Testis (tissue), 3 donors: ENCODE measurements around the gene NCS1. TPM values are rescaled to one million over a fixed set of nuclear protein-coding genes. Genes with fewer than 3 reads are reported as not detected.

ENCODE experiments used
- DNase-seq: peaks from one replicate; pipeline ENCODE4 v3.0.0-alpha.2; 2019
- H3K27ac ChIP-seq, 2 donors: fragments of 200-600 bp; sonication (generic); one replicate each; pipeline ENCODE4 v1.5.1; 2019
- H3K27me3 ChIP-seq: fragments of 200-600 bp; sonication (generic); one replicate; pipeline ENCODE4 v1.5.1; 2019
- H3K36me3 ChIP-seq: fragments of 200-600 bp; sonication (generic); one replicate; pipeline ENCODE4 v1.5.1; 2017; ENCODE audit warnings: low read depth; ENCODE audit errors: missing control alignments
- H3K4me1 ChIP-seq: fragments of 200-600 bp; sonication (generic); one replicate; pipeline ENCODE4 v1.5.1; 2019
- H3K4me3 ChIP-seq, 2 donors: fragments of 200-600 bp; sonication (generic); one replicate each; pipeline ENCODE4 v1.5.1; 2017 to 2019
- H3K9me3 ChIP-seq: fragments of 200-600 bp; sonication (generic); one replicate; pipeline ENCODE4 v1.5.1; 2017
- CTCF ChIP-seq, 3 experiments: fragments of 450-650 bp in 2 of 3; fragments of 200-600 bp in 1 of 3; sonication (generic) in 1 of 3; IDR thresholded peaks; one replicate each; pipeline ENCODE4 v1.5.1; 2016 to 2019; ENCODE audit warnings: antibody characterized with exemption in 3 of 3, mild to moderate bottlenecking in 2 of 3, moderate library complexity in 1 of 3
- POLR2A ChIP-seq: fragments of 450-650 bp; IDR thresholded peaks from one replicate; pipeline ENCODE4 v1.6.1; 2017; ENCODE audit warnings: antibody characterized with exemption, mild to moderate bottlenecking, moderate library complexity
- WGBS, 2 donors: methylation state at CpG; one replicate each; pipeline ENCODE4 v1.1.5; 2018; 5-methylcytosine and 5-hydroxymethylcytosine counted together
- intact Hi-C: fragments of 100-400 bp; cut with DNase I; formaldehyde crosslinking; loops from one replicate; pipeline ENCODE4 v1.15.1; 2023; ENCODE audit warnings: low total_unique reads
- polyA plus RNA-seq: library from polyadenylated mRNA; stranded (reverse); fragments of 350-450 nt; fragmentation: Illumina TruSeq; extraction: RNeasy Lipid Tissue Mini Kit (QIAGEN cat#74804); gene quantifications from one replicate; pipeline ENCODE4 v1.2.3, GENCODE V29; 2014; ENCODE audit warnings: low read depth, low replicate concordance; ENCODE audit not compliant: insufficient read depth
- total RNA-seq, 2 donors: library from RNA; depleted of rRNA; stranded (reverse); fragments of >200 nt; gene quantifications; one replicate each; pipeline ENCODE4 v1.2.3, GENCODE V29; 2016

The NCS1 gene
- total and polyA plus RNA-seq, 3 donors from 2014 or later = 5.2 to 13.0 (median 5.2) TPM

GRCh38 chr9:130241198-130241535, 69.0 kb downstream of the NCS1 start:
- no peaks in the 10 kb centered on the region for H3K4me1 ChIP-seq
- no peaks in the 10 kb centered on the region for H3K27me3 ChIP-seq
- H3K4me3 ChIP-seq = no peak overlapping the region
- TF ChIP-seq POLR2A (no peak), CTCF (IDR thresholded peaks at IDR 0.05) (no peak)
- no peaks in the 10 kb centered on the region for H3K9me3 ChIP-seq
- DNase-seq = no peak
- WGBS, 2 donors = 94% methylated on average over 1 of the region's 1 CpG; no CpG with 5 or more reads in 1 of the 2 donors
- intact Hi-C loops = no loop called here
- no peaks in the 10 kb centered on the region for H3K36me3 ChIP-seq
- no peak overlapping the region for H3K27ac ChIP-seq

GRCh38 chr9:130242270-130243014, 70.2 kb downstream of the NCS1 start:
- no peaks in the 10 kb centered on the region for H3K36me3 ChIP-seq
- H3K27ac ChIP-seq = no peak overlapping the region
- WGBS, 2 donors = 81 to 86% methylated on average over 11 of the region's 11 CpGs
- H3K9me3 ChIP-seq = no peaks in the 10 kb centered on the region
- no peak for TF ChIP-seq CTCF (IDR thresholded peaks at IDR 0.05)
- no peak overlapping the region for H3K4me3 ChIP-seq
- intact Hi-C loops = no loop called here
- DNase-seq = no peak
- H3K27me3 ChIP-seq = no peaks in the 10 kb centered on the region
- no peaks in the 10 kb centered on the region for H3K4me1 ChIP-seq

- no peaks in the 10 kb centered on the region for H3K27me3 ChIP-seq
- H3K4me3 ChIP-seq = peak overlapping the region in 1 of 2 donors; percentile 38
- intact Hi-C loops = no loop called here
- no peak overlapping the region for H3K27ac ChIP-seq
- peak; percentile 80 to 99 (median 96) for TF ChIP-seq CTCF (IDR thresholded peaks at IDR 0.05)
- no peak for TF ChIP-seq POLR2A
- no peaks in the 10 kb centered on the region for H3K9me3 ChIP-seq
- 15 to 20% methylated on average over 28 to 34 of the region's 35 CpGs for WGBS, 2 donors
- DNase-seq = peak; percentile 87
- H3K4me1 ChIP-seq = no peaks in the 10 kb centered on the region
- no peaks in the 10 kb centered on the region for H3K36me3 ChIP-seq
Observed at GRCh38 chr9:130243015-130243881, 71.0 kb downstream of the NCS1 start.

- Histone ChIP-seq H3K27me3 (no peaks in the 10 kb centered on the region), H3K27ac (no peak overlapping the region), H3K4me1 (no peaks in the 10 kb centered on the region), H3K9me3 (no peaks in the 10 kb centered on the region), H3K36me3 (no peaks in the 10 kb centered on the region), H3K4me3 (no peak overlapping the region)
- no peak for DNase-seq
- TF ChIP-seq POLR2A = no peak
- no peak for TF ChIP-seq CTCF (IDR thresholded peaks at IDR 0.05)
- WGBS, 2 donors = 82 to 92% methylated on average over 5 of the region's 7 CpGs
- intact Hi-C loops = no loop called here
Observed at GRCh38 chr9:130243882-130244170, 71.6 kb downstream of the NCS1 start.
